ENCODE measurements around the gene ADORA1.

Gene ADORA1

GRCh38 chr1:203182387-203182953 lies 54.9 kb downstream of the ADORA1 start:
- H3K4me3 ChIP-seq (ENCODE audit: low read depth, low read length) = no peak overlapping the region
- no peak for TF ChIP-seq CTCF (IDR thresholded peaks at IDR 0.05; ENCODE audit: low read depth, low read length)

GRCh38 chr1:203183828-203184227 lies 56.3 kb downstream of the ADORA1 start:
- no peak overlapping the region for H3K4me3 ChIP-seq (ENCODE audit: low read depth, low read length)
- TF ChIP-seq CTCF (IDR thresholded peaks at IDR 0.05; ENCODE audit: low read depth, low read length) = no peak

- TF ChIP-seq CTCF (IDR thresholded peaks at IDR 0.05; ENCODE audit: low read depth, low read length) = no peak
- no peak overlapping the region for H3K4me3 ChIP-seq (ENCODE audit: low read depth, low read length)
Observed at GRCh38 chr1:203184467-203184866, 56.9 kb downstream of the ADORA1 start.

- TF ChIP-seq CTCF (IDR thresholded peaks at IDR 0.05; ENCODE audit: low read depth, low read length) = no peak
- no peak overlapping the region for H3K4me3 ChIP-seq (ENCODE audit: low read depth, low read length)
Observed at GRCh38 chr1:203185061-203185461, 57.5 kb downstream of the ADORA1 start.

GRCh38 chr1:203185585-203185984 lies 58.1 kb downstream of the ADORA1 start:
- TF ChIP-seq CTCF (IDR thresholded peaks at IDR 0.05; ENCODE audit: low read depth, low read length) = no peak
- no peak overlapping the region for H3K4me3 ChIP-seq (ENCODE audit: low read depth, low read length)

GRCh38 chr1:203186091-203186445 lies 58.5 kb downstream of the ADORA1 start:
- no peak for TF ChIP-seq CTCF (IDR thresholded peaks at IDR 0.05; ENCODE audit: low read depth, low read length)
- H3K4me3 ChIP-seq (ENCODE audit: low read depth, low read length) = no peak overlapping the region

GRCh38 chr1:203186446-203187303 lies 59.1 kb downstream of the ADORA1 start, which contains the start of gene CHI3L1:
CHI3L1 (minus strand) TSS chr1:203186704; CDS start chr1:203186623, 81 bp downstream.
- no peak within 1 kb of the TSS for H3K4me3 ChIP-seq (ENCODE audit: low read depth, low read length)
- TF ChIP-seq CTCF (IDR thresholded peaks at IDR 0.05; ENCODE audit: low read depth, low read length) = no peak
